ENCODE results near the gene TNFRSF18.
"Not testable (repeated sequence)": the region's sequence is repeated elsewhere in the genome, so short reads cannot be mapped to it uniquely, and the experiment has no call there.

TNFRSF18 gene

GRCh38 chr1:1196431-1197187 lies 9.8 kb downstream of the TNFRSF18 start:
- DNase-seq, result no peak

GRCh38 chr1:1195726-1196125 lies 10.7 kb downstream of the TNFRSF18 start:
- not testable (repeated sequence) for DNase-seq

GRCh38 chr1:1194723-1195122 lies 11.7 kb downstream of the TNFRSF18 start:
- DNase-seq, result no peak

GRCh38 chr1:1191734-1192133 lies 14.7 kb downstream of the TNFRSF18 start:
- no peak for DNase-seq

GRCh38 chr1:1189111-1189510 lies 17.3 kb downstream of the TNFRSF18 start:
- DNase-seq, result no peak

GRCh38 chr1:1187938-1188337 lies 18.5 kb downstream of the TNFRSF18 start:
- no peak for DNase-seq

- DNase-seq, result no peak
Observed at GRCh38 chr1:1185101-1185765, 21.2 kb downstream of the TNFRSF18 start.

- DNase-seq, result no peak
Observed at GRCh38 chr1:1183833-1184775, 22.3 kb downstream of the TNFRSF18 start.

GRCh38 chr1:1183221-1183747 lies 23.1 kb downstream of the TNFRSF18 start:
- no peak for DNase-seq

GRCh38 chr1:1182491-1183220 lies 23.7 kb downstream of the TNFRSF18 start:
- DNase-seq, result no peak

GRCh38 chr1:1181938-1182410 lies 24.4 kb downstream of the TNFRSF18 start:
- no peak for DNase-seq

GRCh38 chr1:1181129-1181937 lies 25.1 kb downstream of the TNFRSF18 start:
- DNase-seq, result no peak

- no peak for DNase-seq
Observed at GRCh38 chr1:1179983-1180861, 26.2 kb downstream of the TNFRSF18 start.

GRCh38 chr1:1179346-1179982 lies 26.9 kb downstream of the TNFRSF18 start:
- no peak for DNase-seq

GRCh38 chr1:1178794-1179331 lies 27.5 kb downstream of the TNFRSF18 start:
- DNase-seq, result no peak

- DNase-seq, result no peak
Observed at GRCh38 chr1:1177452-1178206, 28.8 kb downstream of the TNFRSF18 start.

- DNase-seq, result no peak
Observed at GRCh38 chr1:1176931-1177330, 29.5 kb downstream of the TNFRSF18 start.

- DNase-seq, result not testable (repeated sequence)
Observed at GRCh38 chr1:1176063-1176761, 30.2 kb downstream of the TNFRSF18 start.
